SK-N-SH treated with all-trans-retinoic acid at 6 μM for 48 hours (cell line): ENCODE measurements around the gene TUBGCP2.

Experiments used
- PATZ1 ChIP-seq: fragments of 250-450 bp; sonication (Bioruptor Pico); IDR thresholded peaks from 2 replicates; pipeline ENCODE4 v1.8.0; 2020; ENCODE audit warnings: mild to moderate bottlenecking, moderate library complexity, borderline replicate concordance
- RARB ChIP-seq: fragments of 250-450 bp; sonication (Bioruptor Pico); IDR thresholded peaks from 2 replicates; pipeline ENCODE4 v1.8.0; 2021; ENCODE audit warnings: mild to moderate bottlenecking, moderate library complexity
- ZFP30 ChIP-seq: fragments of 450-650 bp; formaldehyde crosslinking; IDR thresholded peaks from 2 replicates; pipeline ENCODE4 v1.5.0; 2022; ENCODE audit warnings: mild to moderate bottlenecking, moderate library complexity
- ZNF70 ChIP-seq: fragments of 450-650 bp; formaldehyde crosslinking; IDR thresholded peaks from 2 replicates; pipeline ENCODE4 v1.5.0; 2020; ENCODE audit warnings: mild to moderate bottlenecking, moderate library complexity
- ZNF8 ChIP-seq: fragments of 450-650 bp; formaldehyde crosslinking; IDR thresholded peaks from 2 replicates; pipeline ENCODE4 v1.5.0; 2020; ENCODE audit warnings: mild to moderate bottlenecking, moderate library complexity

GRCh38 chr10:133237241-133237587 lies 71.5 kb downstream of the TUBGCP2 start:
- TF ChIP-seq PATZ1, result no peak
- TF ChIP-seq ZNF70, result no peak
- no peak for TF ChIP-seq RARB
- no peak for TF ChIP-seq ZFP30 (CRISPR knock-in tag)
- TF ChIP-seq ZNF8 (CRISPR knock-in tag), result no peak
